Activated CD4-positive, alpha-beta T cell treated with anti-CD3 and anti-CD28 coated beads, Interleukin-2, amount 50 U/mL, for 16 hours (primary cell): ENCODE results near the gene PKMYT1.
A peak's percentile ranks its signal among the peaks of the same experiment; 100 is the strongest.

ENCODE experiments used
- DNase-seq: peaks from one replicate; pipeline ENCODE4 v3.0.0-alpha.2; 2020

The PKMYT1 gene

GRCh38 chr16:2980227-2981176, at the start of gene PKMYT1:
Gene PKMYT1 (minus strand): TSS chr16:2980446. CDS start chr16:2979657, 789 bp downstream.
- peak; percentile 94 for DNase-seq

DNA sequence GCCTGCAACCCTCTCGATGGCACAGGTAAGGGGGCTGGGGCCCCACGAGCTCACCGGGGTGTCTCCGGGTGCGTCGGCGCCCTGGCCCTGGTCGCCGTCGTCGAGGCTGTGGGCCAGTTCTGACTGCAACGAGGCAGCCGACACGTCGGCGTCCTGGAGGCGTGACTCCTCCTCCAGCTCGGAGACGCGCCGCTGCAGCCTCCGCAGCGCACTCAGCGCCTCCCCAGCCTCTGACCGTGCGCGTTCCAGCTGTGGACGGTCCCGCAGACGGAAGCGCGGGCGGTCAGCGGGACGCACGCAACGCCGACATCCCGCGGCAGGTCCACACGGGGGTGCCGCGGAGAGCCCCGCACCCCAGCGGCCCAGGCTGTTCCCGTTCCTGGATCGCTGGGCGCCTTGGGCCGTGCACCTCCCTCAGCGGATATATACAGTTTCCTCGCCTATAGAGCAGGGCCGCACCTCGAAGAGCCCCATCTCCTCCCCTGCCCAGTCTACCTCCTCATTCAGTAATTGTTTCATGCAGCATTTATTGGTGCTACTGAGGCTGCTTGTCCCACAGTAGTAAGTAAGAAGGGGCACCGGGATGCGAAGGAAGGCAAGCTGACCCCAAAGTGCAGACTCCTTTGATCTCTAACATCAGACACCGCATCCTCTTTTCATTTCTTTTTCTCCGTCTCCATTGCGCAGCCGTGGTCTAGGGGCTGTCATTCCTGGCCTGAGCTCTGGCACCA, 49.4 kb upstream of the PKMYT1 start:
- DNase-seq = peak; percentile 59

- no peak for DNase-seq
These were observed 48.6 kb upstream of the PKMYT1 start for GRCh38 chr16:3028716-3029319.

DNA sequence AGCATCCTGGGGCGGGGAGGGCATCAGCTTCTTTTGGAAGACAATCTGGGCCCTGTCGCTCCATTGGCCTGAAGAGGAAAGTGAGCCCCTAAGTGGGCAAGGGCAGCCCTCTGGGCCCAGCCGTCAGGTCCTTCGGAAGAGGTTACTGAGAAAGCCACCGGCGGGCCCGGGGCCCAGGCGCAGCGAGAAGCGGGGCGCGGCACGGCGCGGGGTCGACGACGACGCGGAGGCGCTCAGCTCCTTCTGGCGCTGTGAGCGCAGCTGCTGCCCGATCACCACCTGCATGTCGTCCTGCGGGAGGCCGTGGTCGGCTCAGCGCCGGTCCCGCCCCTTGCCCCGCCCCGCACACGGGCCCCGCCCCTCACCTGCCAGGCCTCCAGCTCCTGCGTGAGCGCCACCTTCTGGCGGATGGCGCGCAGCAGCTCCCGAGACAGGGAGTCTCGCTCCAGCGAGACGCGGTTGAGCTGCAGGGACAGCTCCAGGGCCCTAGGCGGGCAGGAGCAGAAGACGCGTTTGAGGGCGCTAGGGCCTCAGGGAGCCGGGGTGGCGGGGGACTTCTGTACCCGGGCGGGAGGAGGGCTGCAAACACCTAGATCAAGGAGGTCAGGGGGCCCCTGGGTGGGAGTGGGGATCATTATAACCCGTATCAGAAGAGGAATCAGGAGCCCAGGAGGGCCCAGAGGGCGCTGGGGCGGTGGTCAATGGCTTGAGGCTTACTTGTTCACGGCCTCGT, 47.9 kb upstream of the PKMYT1 start:
- DNase-seq = peak; percentile 91

DNA sequence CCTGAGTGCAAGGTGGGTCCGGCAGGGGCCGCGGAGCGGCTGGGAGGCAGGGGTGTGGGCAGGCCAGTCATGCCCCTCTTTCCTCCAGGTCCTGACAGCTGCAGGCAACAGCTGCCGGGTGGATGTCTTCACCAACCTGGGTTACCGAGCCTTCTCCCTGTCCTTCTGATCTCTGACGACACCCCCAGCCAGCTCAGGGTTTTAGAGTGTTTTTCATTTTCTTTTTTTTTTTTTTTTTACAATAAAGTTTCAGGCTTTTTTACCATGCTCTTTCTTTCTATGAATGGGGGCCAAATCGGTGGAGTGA, 47.2 kb upstream of the PKMYT1 start:
- DNase-seq = no peak

GRCh38 chr16:3026609-3027488, 46.6 kb upstream of the PKMYT1 start:
- no peak for DNase-seq

GRCh38 chr16:3026003-3026378, 45.7 kb upstream of the PKMYT1 start:
- no peak for DNase-seq

DNA sequence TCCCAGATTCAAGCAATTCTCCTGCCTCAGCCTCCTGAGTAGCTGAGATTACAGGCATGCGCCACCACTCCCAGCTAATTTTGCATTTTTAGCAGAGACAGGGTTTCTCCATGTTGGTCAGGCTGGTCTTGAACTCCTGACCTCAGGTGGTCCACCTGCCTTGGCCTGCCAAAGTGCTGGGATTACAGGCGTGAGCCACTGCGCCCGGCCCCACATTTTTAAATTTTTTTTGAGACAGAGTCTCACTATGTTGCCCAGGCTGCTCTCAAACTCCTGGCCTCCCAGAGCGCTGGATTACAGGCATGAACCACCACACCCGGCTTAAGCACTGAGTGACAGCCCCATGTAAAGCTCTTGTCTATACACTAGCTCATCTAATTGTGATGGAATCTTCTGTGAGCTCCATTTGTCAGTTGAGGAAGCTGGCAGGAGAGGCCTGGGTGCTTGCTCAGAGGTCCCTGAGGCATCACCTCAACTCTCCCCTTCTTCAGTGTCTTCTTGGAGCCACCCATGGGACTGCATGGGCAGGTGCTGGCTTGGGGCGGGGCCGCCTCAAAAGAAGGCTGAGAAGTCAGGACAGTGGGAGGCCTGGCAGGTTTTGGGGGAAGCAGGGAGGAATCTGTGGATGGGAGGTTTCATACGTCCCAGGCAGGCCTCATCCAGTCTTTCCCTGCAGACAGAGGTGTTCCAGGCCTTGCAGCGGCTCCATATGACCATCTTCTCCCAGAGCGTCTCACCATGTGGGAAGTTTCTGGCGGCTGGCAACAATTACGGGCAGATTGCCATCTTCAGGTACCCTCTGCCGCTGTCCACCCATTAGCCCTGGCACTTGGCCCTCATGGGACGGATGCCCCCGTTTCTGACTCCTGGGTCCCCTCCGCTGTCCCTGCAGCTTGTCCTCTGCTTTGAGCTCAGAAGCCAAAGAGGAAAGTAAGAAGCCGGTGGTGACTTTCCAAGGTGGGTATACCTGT, 45.1 kb upstream of the PKMYT1 start:
- no peak for DNase-seq

DNA sequence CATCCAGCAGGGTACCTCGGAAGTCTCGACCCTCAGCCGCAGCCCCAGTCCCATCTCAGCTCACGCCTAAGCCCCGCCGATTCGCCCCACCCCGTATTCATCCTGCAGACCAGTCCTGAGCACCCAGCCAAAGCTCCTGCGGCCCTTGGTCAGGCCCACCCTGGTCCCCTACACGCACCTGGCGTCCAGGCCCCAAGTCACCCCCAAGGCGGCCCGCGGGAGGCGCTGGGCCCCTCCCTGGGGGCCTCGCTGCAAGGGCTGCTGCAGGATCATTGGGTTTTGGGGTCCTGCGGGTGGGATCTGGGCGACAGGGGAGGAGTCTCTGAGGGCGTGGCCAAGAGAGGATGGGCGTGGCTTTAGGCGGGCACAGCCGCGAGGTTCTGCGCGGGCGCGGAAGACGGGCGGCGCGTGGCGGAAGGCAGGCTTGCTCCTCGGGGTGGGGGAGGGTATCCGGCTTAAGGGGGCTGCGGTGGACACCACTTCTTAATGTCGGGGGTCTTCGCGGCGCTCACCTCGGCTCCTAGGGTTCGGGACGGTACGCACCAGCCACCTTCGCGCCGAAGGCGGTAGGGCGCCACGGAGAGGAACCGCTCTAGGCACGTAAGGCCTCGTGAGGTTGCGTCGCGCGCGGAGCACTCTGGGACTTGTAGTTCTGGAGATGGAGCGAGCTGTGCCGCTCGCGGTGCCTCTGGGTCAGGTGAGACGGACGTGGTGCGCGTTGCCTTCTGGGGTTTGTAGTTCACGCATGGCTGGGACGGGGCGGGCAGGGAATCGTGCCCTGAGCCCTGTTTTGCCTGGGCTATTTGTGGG, 43.6 kb upstream of the PKMYT1 start, which contains the start of the genes HCFC1R1 and THOC6:
Gene HCFC1R1, minus strand, starts transcription at position 274 of the 810 bp plus-strand sequence. Its CDS starts 1 bp downstream, at position 273.
Gene THOC6, plus strand, starts transcription at position 367 of the 810 bp plus-strand sequence. Its CDS starts 292 bp downstream, at position 659.
- DNase-seq = peak; percentile 98

- DNase-seq = no peak
These were observed 43.1 kb upstream of the PKMYT1 start for GRCh38 chr16:3023415-3023668.

- DNase-seq = peak; percentile 19
These were observed 42.6 kb upstream of the PKMYT1 start for GRCh38 chr16:3022684-3023414.

DNA sequence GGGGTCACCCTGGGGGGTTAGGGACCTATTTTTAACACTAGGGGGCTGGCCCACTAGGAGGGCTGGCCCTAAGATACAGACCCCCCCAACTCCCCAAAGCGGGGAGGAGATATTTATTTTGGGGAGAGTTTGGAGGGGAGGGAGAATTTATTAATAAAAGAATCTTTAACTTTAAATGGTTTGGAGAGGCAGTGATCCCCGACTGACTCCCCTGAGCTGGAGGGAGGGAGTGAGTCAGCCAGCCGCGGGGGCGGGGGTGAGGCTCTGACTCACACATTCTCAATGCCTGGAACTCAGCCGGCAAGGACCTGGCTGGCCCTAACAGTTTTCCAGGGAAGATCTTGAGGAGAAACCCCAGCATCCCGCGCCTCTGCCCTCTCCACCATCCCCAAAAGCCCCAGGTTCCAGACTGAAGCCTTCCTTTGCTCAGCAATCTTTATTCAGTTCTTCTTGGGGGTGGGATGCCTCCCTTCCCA, 42.0 kb upstream of the PKMYT1 start:
- DNase-seq = peak; percentile 85

DNA sequence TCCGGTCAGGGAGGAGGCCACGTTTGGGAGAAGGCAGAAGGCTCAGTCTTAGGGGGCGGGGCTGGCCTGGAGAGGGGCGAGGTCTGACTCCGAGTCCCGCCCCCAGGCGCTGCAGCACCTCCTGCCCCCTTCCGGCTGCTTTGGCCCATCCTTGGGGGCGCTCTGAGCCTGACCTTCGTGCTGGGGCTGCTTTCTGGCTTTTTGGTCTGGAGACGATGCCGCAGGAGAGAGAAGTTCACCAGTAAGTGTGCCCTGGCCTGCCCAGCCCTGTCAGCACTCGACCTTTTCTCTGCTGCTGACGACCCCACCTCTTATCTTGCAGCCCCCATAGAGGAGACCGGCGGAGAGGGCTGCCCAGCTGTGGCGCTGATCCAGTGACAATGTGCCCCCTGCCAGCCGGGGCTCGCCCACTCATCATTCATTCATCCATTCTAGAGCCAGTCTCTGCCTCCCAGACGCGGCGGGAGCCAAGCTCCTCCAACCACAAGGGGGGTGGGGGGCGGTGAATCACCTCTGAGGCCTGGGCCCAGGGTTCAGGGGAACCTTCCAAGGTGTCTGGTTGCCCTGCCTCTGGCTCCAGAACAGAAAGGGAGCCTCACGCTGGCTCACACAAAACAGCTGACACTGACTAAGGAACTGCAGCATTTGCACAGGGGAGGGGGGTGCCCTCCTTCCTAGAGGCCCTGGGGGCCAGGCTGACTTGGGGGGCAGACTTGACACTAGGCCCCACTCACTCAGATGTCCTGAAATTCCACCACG, 41.4 kb upstream of the PKMYT1 start:
- peak; percentile 71 for DNase-seq

GRCh38 chr16:3020604-3021448, 40.6 kb upstream of the PKMYT1 start:
- no peak for DNase-seq

GRCh38 chr16:3020247-3020603, 40.0 kb upstream of the PKMYT1 start, which contains the start of gene TNFRSF12A:
Gene TNFRSF12A (plus strand): TSS chr16:3020368. CDS start chr16:3020398, 30 bp downstream.
- peak; percentile 77 for DNase-seq

DNA sequence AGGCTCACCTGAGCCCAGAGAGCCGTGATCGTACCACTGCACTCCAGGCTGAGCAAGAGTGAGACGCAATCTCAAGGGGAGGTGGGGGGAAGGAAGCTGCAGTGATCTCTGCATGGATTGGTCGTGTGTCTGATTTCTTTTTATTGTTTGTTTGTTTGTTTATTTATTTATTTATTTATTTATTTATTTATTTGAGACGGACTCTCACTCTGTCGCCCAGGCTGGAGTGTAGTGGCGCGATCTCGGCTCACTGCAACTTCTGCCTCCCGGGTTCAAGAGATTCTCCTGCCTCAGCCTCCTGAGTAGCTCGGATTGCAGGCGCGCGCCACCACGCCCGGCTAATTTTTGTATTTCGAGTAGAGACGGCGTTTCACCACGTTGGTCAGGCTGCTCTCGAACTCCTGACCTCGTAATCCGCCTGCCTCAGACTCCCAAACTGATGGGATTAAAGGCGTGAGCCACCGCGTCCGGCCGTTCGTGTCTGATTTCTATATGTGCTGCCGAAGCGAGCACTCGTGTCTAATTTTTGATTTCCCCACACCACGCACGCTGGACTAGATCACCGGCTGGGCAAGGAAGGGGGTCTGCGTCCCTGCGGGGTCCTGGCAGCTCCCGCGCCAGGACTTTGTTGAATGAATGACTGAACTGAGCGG, 39.5 kb upstream of the PKMYT1 start:
- DNase-seq = no peak
